Trophoblast cell (in vitro differentiated cells and primary cell): ENCODE data around the gene CLTCL1.

Experiments used
- DNase-seq, 2 donors: peaks; one replicate each; pipeline ENCODE4 v3.0.0-alpha.2; 2016
- H2AFZ ChIP-seq: 2 replicates; pipeline ENCODE4 v1.6.1; 2013; ENCODE audit warnings: low read length, moderate library complexity, mild to moderate bottlenecking; ENCODE audit not compliant: insufficient read depth, poor library complexity
- H2AK5ac ChIP-seq: 2 replicates; pipeline ENCODE4 v1.6.1; 2013; ENCODE audit warnings: mild to moderate bottlenecking, low read length
- H2BK120ac ChIP-seq: 2 replicates; pipeline ENCODE4 v1.6.1; 2013; ENCODE audit warnings: low read length, mild to moderate bottlenecking, moderate library complexity; ENCODE audit not compliant: insufficient read depth, poor library complexity
- H2BK12ac ChIP-seq: 2 replicates; pipeline ENCODE4 v1.6.1; 2013; ENCODE audit warnings: mild to moderate bottlenecking, low read length, moderate library complexity
- H2BK5ac ChIP-seq: 2 replicates; pipeline ENCODE4 v1.6.1; 2013; ENCODE audit warnings: low read length, low read depth, moderate library complexity, mild to moderate bottlenecking; ENCODE audit not compliant: poor library complexity
- H3K14ac ChIP-seq: 2 replicates; pipeline ENCODE4 v1.6.1; 2013; ENCODE audit warnings: mild to moderate bottlenecking, low read length
- H3K18ac ChIP-seq: 2 replicates; pipeline ENCODE4 v1.6.1; 2013; ENCODE audit warnings: mild to moderate bottlenecking, low read length
- H3K23ac ChIP-seq: 2 replicates; pipeline ENCODE4 v1.6.1; 2013; ENCODE audit warnings: low read length
- H3K27ac ChIP-seq: 2 replicates; pipeline ENCODE4 v1.5.1; 2013; ENCODE audit warnings: low read depth, mild to moderate bottlenecking, inconsistent platforms, low read length, moderate library complexity
- H3K27me3 ChIP-seq: 2 replicates; pipeline ENCODE4 v1.6.1; 2013; ENCODE audit warnings: inconsistent platforms, mild to moderate bottlenecking, low read length, moderate library complexity; ENCODE audit not compliant: insufficient read depth
- H3K36me3 ChIP-seq, 2 experiments: 1 replicate in 1 of 2; 2 replicates in 1 of 2; pipeline ENCODE4 v1.6.1; 2013; ENCODE audit warnings: low read length in 2 of 2, mild to moderate bottlenecking in 2 of 2, moderate library complexity in 1 of 2; ENCODE audit not compliant: insufficient read depth in 2 of 2, control insufficient read depth in 1 of 2
- H3K4ac ChIP-seq: 2 replicates; pipeline ENCODE4 v1.6.1; 2013; ENCODE audit warnings: low read depth, mild to moderate bottlenecking, low read length, moderate library complexity
- H3K4me1 ChIP-seq, 2 experiments: 1 replicate in 1 of 2; 2 replicates in 1 of 2; pipeline ENCODE4 v1.6.1; 2013; ENCODE audit warnings: low read length in 2 of 2, mild to moderate bottlenecking in 2 of 2, moderate library complexity in 1 of 2; ENCODE audit not compliant: insufficient read depth in 2 of 2, control insufficient read depth in 1 of 2
- H3K4me2 ChIP-seq: 2 replicates; pipeline ENCODE4 v1.6.1; 2013; ENCODE audit warnings: inconsistent platforms, mild to moderate bottlenecking, low read length, moderate library complexity
- H3K4me3 ChIP-seq: 2 replicates; pipeline ENCODE4 v1.5.1; 2013; ENCODE audit warnings: mild to moderate bottlenecking, low read depth, low read length, inconsistent platforms
- H3K79me1 ChIP-seq: one replicate; pipeline ENCODE4 v1.6.1; 2013; ENCODE audit warnings: low read length
- H3K79me2 ChIP-seq: 2 replicates; pipeline ENCODE4 v1.6.1; 2013; ENCODE audit warnings: low read length, mild to moderate bottlenecking; ENCODE audit not compliant: control insufficient read depth, insufficient read depth, poor library complexity
- H3K9ac ChIP-seq: 2 replicates; pipeline ENCODE4 v1.6.1; 2013; ENCODE audit warnings: mild to moderate bottlenecking, low read length
- H3K9me3 ChIP-seq: 2 replicates; pipeline ENCODE4 v1.6.1; 2013; ENCODE audit warnings: low read depth, mild to moderate bottlenecking, control low read depth, inconsistent platforms, low read length; ENCODE audit not compliant: insufficient read depth
- H4K12ac ChIP-seq: 2 replicates; pipeline ENCODE4 v1.6.1; 2013; ENCODE audit warnings: low read depth, mild to moderate bottlenecking, low read length, moderate library complexity
- H4K8ac ChIP-seq: 2 replicates; pipeline ENCODE4 v1.6.1; 2013; ENCODE audit warnings: low read depth, mild to moderate bottlenecking, low read length, moderate library complexity
- H4K91ac ChIP-seq: one replicate; pipeline ENCODE4 v1.6.1; 2013; ENCODE audit warnings: low read depth, mild to moderate bottlenecking, low read length, moderate library complexity
- WGBS: extraction: QIAGEN DNeasy Blood & Tissue Kit; methylation state at CpG from one replicate; pipeline ENCODE4 v1.1.7; 2013; ENCODE audit warnings: missing lambda C conversion rate; ENCODE audit not compliant: insufficient read length, insufficient coverage; ENCODE audit errors: extremely low coverage; 5-methylcytosine and 5-hydroxymethylcytosine counted together

CLTCL1 gene

GRCh38 chr22:19234126-19234896, 57.2 kb downstream of the CLTCL1 start:
- Histone ChIP-seq H4K12ac (no peak overlapping the region), H3K4me2 (no peak overlapping the region), H3K9ac (peak overlapping the region; percentile 64), H3K36me3 (peaks cover 3% of the 10 kb centered on the region in 2 experiments), H4K91ac (no peak overlapping the region), H3K4me3 (no peak overlapping the region), H2BK12ac (no peak overlapping the region), H3K27ac (no peak overlapping the region), H3K79me2 (no peaks in the 10 kb centered on the region), H2BK120ac (no peak overlapping the region), H3K4me1 (no peaks in the 10 kb centered on the region), H3K18ac (no peak overlapping the region), H2BK5ac (no peak overlapping the region), H3K79me1 (no peaks in the 10 kb centered on the region), H3K9me3 (no peaks in the 10 kb centered on the region), H2AFZ (no peak overlapping the region), H3K27me3 (no peaks in the 10 kb centered on the region), H3K4ac (no peak overlapping the region), H3K23ac (peak overlapping the region; percentile 47), H3K14ac (no peak overlapping the region), H4K8ac (no peak overlapping the region), H2AK5ac (no peak overlapping the region)
- no CpG with 5 or more reads among the region's 14 CpGs for WGBS
- DNase-seq = no peak

- H3K27ac ChIP-seq = no peak overlapping the region
- no peak overlapping the region for H3K23ac ChIP-seq
- no peak overlapping the region for H2AFZ ChIP-seq
- no peak overlapping the region for H2AK5ac ChIP-seq
- H2BK5ac ChIP-seq = no peak overlapping the region
- H3K36me3 ChIP-seq = peaks cover 3% of the 10 kb centered on the region in 2 experiments
- no peaks in the 10 kb centered on the region for H3K79me2 ChIP-seq
- no peaks in the 10 kb centered on the region for H3K4me1 ChIP-seq
- H3K4ac ChIP-seq = no peak overlapping the region
- H3K9me3 ChIP-seq = no peaks in the 10 kb centered on the region
- no peak overlapping the region for H3K4me2 ChIP-seq
- no peak overlapping the region for H4K12ac ChIP-seq
- H3K4me3 ChIP-seq = no peak overlapping the region
- no peak overlapping the region for H3K9ac ChIP-seq
- H3K14ac ChIP-seq = no peak overlapping the region
- peak in 1 of 2 donors; percentile 56 for DNase-seq
- H3K27me3 ChIP-seq = no peaks in the 10 kb centered on the region
- no peak overlapping the region for H4K8ac ChIP-seq
- H3K18ac ChIP-seq = no peak overlapping the region
- H2BK120ac ChIP-seq = no peak overlapping the region
- H2BK12ac ChIP-seq = no peak overlapping the region
- WGBS = no CpG with 5 or more reads among the region's 11 CpGs
- no peak overlapping the region for H4K91ac ChIP-seq
- no peaks in the 10 kb centered on the region for H3K79me1 ChIP-seq
These were observed 58.3 kb downstream of the CLTCL1 start for GRCh38 chr22:19233189-19233661.

- H2AK5ac ChIP-seq = no peak overlapping the region
- DNase-seq = no peak
- H3K4ac ChIP-seq = no peak overlapping the region
- H3K79me2 ChIP-seq = no peaks in the 10 kb centered on the region
- no peak overlapping the region for H2AFZ ChIP-seq
- H2BK12ac ChIP-seq = no peak overlapping the region
- no peaks in the 10 kb centered on the region for H3K4me1 ChIP-seq
- H3K9ac ChIP-seq = no peak overlapping the region
- WGBS = no CpG with 5 or more reads among the region's 2 CpGs
- no peak overlapping the region for H3K4me3 ChIP-seq
- H3K79me1 ChIP-seq = no peaks in the 10 kb centered on the region
- no peak overlapping the region for H4K8ac ChIP-seq
- H2BK5ac ChIP-seq = no peak overlapping the region
- no peak overlapping the region for H3K23ac ChIP-seq
- H4K12ac ChIP-seq = no peak overlapping the region
- H3K9me3 ChIP-seq = no peaks in the 10 kb centered on the region
- peaks cover 5% of the 10 kb centered on the region in 2 experiments for H3K36me3 ChIP-seq
- H3K27ac ChIP-seq = no peak overlapping the region
- no peak overlapping the region for H3K14ac ChIP-seq
- no peak overlapping the region for H4K91ac ChIP-seq
- no peak overlapping the region for H2BK120ac ChIP-seq
- H3K18ac ChIP-seq = no peak overlapping the region
- no peak overlapping the region for H3K4me2 ChIP-seq
- no peaks in the 10 kb centered on the region for H3K27me3 ChIP-seq
These were observed 58.9 kb downstream of the CLTCL1 start for GRCh38 chr22:19232623-19233022.

GRCh38 chr22:19231986-19232385, 59.5 kb downstream of the CLTCL1 start:
- WGBS = no CpG with 5 or more reads among the region's 3 CpGs
- H3K4me3 ChIP-seq = no peak overlapping the region
- no peak overlapping the region for H3K4me2 ChIP-seq

More at GRCh38 chr22:19231986-19232385, 59.5 kb downstream of the CLTCL1 start:
- no peak overlapping the region for H3K18ac ChIP-seq
- no peaks in the 10 kb centered on the region for H3K9me3 ChIP-seq
- no peak overlapping the region for H3K27ac ChIP-seq
- no peak overlapping the region for H3K14ac ChIP-seq
- no peak overlapping the region for H2BK12ac ChIP-seq
- no peaks in the 10 kb centered on the region for H3K27me3 ChIP-seq
- no peak overlapping the region for H3K4ac ChIP-seq
- H3K4me1 ChIP-seq = no peaks in the 10 kb centered on the region
- H3K79me1 ChIP-seq = no peaks in the 10 kb centered on the region
- H4K12ac ChIP-seq = no peak overlapping the region
- no peak overlapping the region for H4K91ac ChIP-seq
- H3K79me2 ChIP-seq = no peaks in the 10 kb centered on the region
- no peak overlapping the region for H2AK5ac ChIP-seq
- H3K36me3 ChIP-seq = peaks cover 5% of the 10 kb centered on the region in 2 experiments
- H3K9ac ChIP-seq = no peak overlapping the region
- no peak overlapping the region for H2AFZ ChIP-seq
- no peak overlapping the region for H2BK5ac ChIP-seq
- no peak for DNase-seq
- no peak overlapping the region for H3K23ac ChIP-seq
- no peak overlapping the region for H4K8ac ChIP-seq
- no peak overlapping the region for H2BK120ac ChIP-seq
